Panc1 (cell line): ENCODE measurements around the gene C20orf204.

Experiments
- CTCF ChIP-seq: fragments of 450-650 bp; IDR thresholded peaks from 2 replicates; pipeline ENCODE4 v1.5.1; 2017; ENCODE audit warnings: mild to moderate bottlenecking
- POLR2AphosphoS5 ChIP-seq: IDR thresholded peaks from 2 replicates; pipeline ENCODE4 v1.6.1; 2012; ENCODE audit warnings: mild to moderate bottlenecking, low read depth, low read length, moderate library complexity
- REST ChIP-seq, 2 experiments: IDR thresholded peaks; 2 replicates each; pipeline ENCODE4 v1.6.1; 2011 to 2012; ENCODE audit warnings: low read depth in 2 of 2, control low read depth in 1 of 2, low read length in 1 of 2, mild to moderate bottlenecking in 1 of 2, moderate library complexity in 1 of 2; ENCODE audit not compliant: insufficient read depth in 1 of 2

- TF ChIP-seq POLR2AphosphoS5 (no peak), CTCF (no peak), REST (IDR thresholded peaks at IDR 0.05; ENCODE audit: insufficient read depth in 1 of 2, low read depth in 2 of 2, low read length in 1 of 2) (no peak)
Observed at GRCh38 chr20:64038224-64038564, 2.2 kb downstream of the C20orf204 start.
